Pancreas (tissue), 10 donors: ENCODE results near the gene OR1L8. TPM values are rescaled to one million over a fixed set of nuclear protein-coding genes. Genes with fewer than 3 reads are reported as not detected.

ENCODE experiments used
- ATAC-seq, 4 donors: fragments of 200-7000 bp; cut with Tn5 transposase; one replicate each; pipeline versions ENCODE4 v1.8.0 to v1.9.1; 2020; ENCODE audit warnings: mild to moderate bottlenecking in 4 of 4, moderate library complexity in 4 of 4
- DNase-seq, 6 donors: peaks; one replicate each; pipeline ENCODE4 v3.0.0-alpha.2; 2020
- FAIRE-seq: peaks from 2 replicates; lab custom pipeline; 2012; peaks lifted over from hg19 to GRCh38; lab: Jason Lieb, UNC
- H3K27ac ChIP-seq, 4 donors: fragments of 200-600 bp; sonication (generic); 1 replicate in 3 of 4; 2 replicates in 1 of 4; pipeline versions ENCODE4 v1.5.0 to v1.8.0; 2020
- H3K27me3 ChIP-seq, 4 donors: fragments of 200-600 bp; one replicate each; pipeline ENCODE4 v1.8.0; 2021
- H3K36me3 ChIP-seq, 3 donors: fragments of 200-600 bp; sonication (generic) in 1 of 3; one replicate each; pipeline versions ENCODE4 v1.5.0 to v1.8.0; 2020 to 2021
- H3K4me1 ChIP-seq, 3 donors: fragments of 200-600 bp; one replicate each; pipeline ENCODE4 v1.8.0; 2021
- H3K4me3 ChIP-seq, 4 donors: fragments of 200-600 bp; sonication (generic) in 2 of 4; one replicate each; pipeline versions ENCODE4 v1.5.0 to v1.8.0; 2020 to 2021
- H3K9me3 ChIP-seq, 4 donors: fragments of 200-600 bp; one replicate each; pipeline ENCODE4 v1.8.0; 2021
- CTCF ChIP-seq, 4 donors: fragments of 200-600 bp; sonication (generic) in 3 of 4; IDR thresholded peaks; one replicate each; pipeline versions ENCODE4 v1.5.0 to v1.8.0; 2021; ENCODE audit warnings: antibody characterized with exemption in 4 of 4
- WGBS, 2 donors: extraction: QIAGEN DNeasy Blood & Tissue Kit; methylation state at CpG; one replicate each; pipeline ENCODE4 v1.1.7; 2013; 5-methylcytosine and 5-hydroxymethylcytosine counted together
- intact Hi-C, 3 donors: fragments of 100-400 bp; cut with DNase I; formaldehyde crosslinking; loops; one replicate each; pipeline versions ENCODE4 v1.11.1 to v1.14.2; 2022
- polyA plus RNA-seq, 2 donors: library from polyadenylated mRNA; stranded (reverse); fragments of 200-250 nt; gene quantifications; one replicate each; pipeline ENCODE4 v1.2.3, GENCODE V29; 2013
- total RNA-seq, 6 donors: library from RNA; stranded (reverse); fragmentation: NEBNext Ultra II Directional in 4 of 6; extraction: Animal tissue kit (Norgen Biotek cat#: 25700) in 4 of 6; gene quantifications; one replicate each; pipeline versions ENCODE4 v1.2.1 to v1.2.4, GENCODE V29; 2021 to 2023
- donor health status: healthy with polysubstance abuse.
- donor health status: DM: no; HTN: no; CAD: no; lungs with moderate emphysema.
- donor health status: DM: no; HTN: no; CAD: no.
- donor health status: control.
- donor health status: control.
- donor health status: Bipolar disorder and iron deficiency.
- donor health status: DM: yes; HTN: yes; CAD: no.
- donor health status: DM: no; HTN: no; CAD: no.
- donor health status: DM: no; HTN: no; CAD: no.
- donor health status: DM: yes; HTN: yes; CAD: no.

Gene OR1L8
- total and polyA plus RNA-seq, 8 donors = 0.05 to 0.09 TPM; not detected in 6

- 33 to 39% methylated on average over 9 of the region's 9 CpGs for WGBS, 2 donors
- Histone ChIP-seq H3K27ac (no peak overlapping the region), H3K27me3 (no peaks in the 10 kb centered on the region), H3K4me3 (no peak overlapping the region), H3K36me3 (no peaks in the 10 kb centered on the region), H3K4me1 (no peaks in the 10 kb centered on the region), H3K9me3 (no peaks in the 10 kb centered on the region)
- ATAC-seq (no peak), FAIRE-seq (no peak), DNase-seq (no peak)
- no peak for TF ChIP-seq CTCF (IDR thresholded peaks at IDR 0.05)
- intact Hi-C loops = no loop called here
These were observed 20.9 kb downstream of the OR1L8 start for GRCh38 chr9:122562134-122562760.

- H3K4me3 ChIP-seq = no peak overlapping the region
- intact Hi-C loops = no loop called here
- TF ChIP-seq CTCF (IDR thresholded peaks at IDR 0.05) = no peak
- no peaks in the 10 kb centered on the region for H3K4me1 ChIP-seq
- no peaks in the 10 kb centered on the region for H3K36me3 ChIP-seq
- no peak for FAIRE-seq
- 59 to 67% methylated on average over 4 of the region's 4 CpGs for WGBS, 2 donors
- H3K27ac ChIP-seq = no peak overlapping the region
- H3K27me3 ChIP-seq = no peaks in the 10 kb centered on the region
- no peak for ATAC-seq
- no peak for DNase-seq
- no peaks in the 10 kb centered on the region for H3K9me3 ChIP-seq
These were observed 21.7 kb downstream of the OR1L8 start for GRCh38 chr9:122561446-122561845.

GRCh38 chr9:122552812-122553211 is 30.4 kb downstream of the OR1L8 start, which contains the start of gene OR1N2:
Gene OR1N2 (plus strand): TSS chr9:122553112. CDS start chr9:122553212, 100 bp downstream.
- no peak within 1 kb of the TSS for H3K4me3 ChIP-seq
- H3K27me3 ChIP-seq = no peaks in the 10 kb centered on the region
- H3K4me1 ChIP-seq = no peaks in the 10 kb centered on the region
- no peak for TF ChIP-seq CTCF (IDR thresholded peaks at IDR 0.05)
- ATAC-seq (no peak), DNase-seq (no peak), FAIRE-seq (no peak)
- no peaks in the 10 kb centered on the region for H3K36me3 ChIP-seq
- no peak within 1 kb of the TSS for H3K27ac ChIP-seq
- intact Hi-C loops = no loop called here
- 47% methylated on average over 2 of the region's 2 CpGs for WGBS, 2 donors
- no peaks in the 10 kb centered on the region for H3K9me3 ChIP-seq

- Histone ChIP-seq H3K27me3 (no peaks in the 10 kb centered on the region), H3K4me1 (no peaks in the 10 kb centered on the region), H3K4me3 (no peak overlapping the region), H3K27ac (no peak overlapping the region), H3K9me3 (no peaks in the 10 kb centered on the region), H3K36me3 (no peaks in the 10 kb centered on the region)
- WGBS, 2 donors = 53 to 66% methylated on average over 5 of the region's 5 CpGs
- intact Hi-C loops = no loop called here
- ATAC-seq (no peak), DNase-seq (no peak), FAIRE-seq (no peak)
- no peak for TF ChIP-seq CTCF (IDR thresholded peaks at IDR 0.05)
These were observed 31.8 kb downstream of the OR1L8 start for GRCh38 chr9:122551371-122551770.

GRCh38 chr9:122546196-122546595 is 37.0 kb downstream of the OR1L8 start:
- no peaks in the 10 kb centered on the region for H3K36me3 ChIP-seq
- TF ChIP-seq CTCF (IDR thresholded peaks at IDR 0.05) = no peak
- no peak overlapping the region for H3K27ac ChIP-seq
- ATAC-seq (no peak), FAIRE-seq (no peak), DNase-seq (no peak)
- no peaks in the 10 kb centered on the region for H3K4me1 ChIP-seq
- no peaks in the 10 kb centered on the region for H3K27me3 ChIP-seq
- 33 to 39% methylated on average over 8 of the region's 8 CpGs for WGBS, 2 donors
- intact Hi-C loops = no loop called here
- H3K9me3 ChIP-seq = no peaks in the 10 kb centered on the region
- H3K4me3 ChIP-seq = no peak overlapping the region
